Measurements from ENCODE around the gene DDA1. TPM values are rescaled to one million over a fixed set of nuclear protein-coding genes. Genes with fewer than 3 reads are reported as not detected.

Gene DDA1
- total RNA-seq, 1 donor from 2014 or later: 41.4 TPM

- H3K36me3 Mint-ChIP-seq (ENCODE audit: insufficient read depth): peaks cover 15% of the 10 kb centered on the region
- TF ChIP-seq, protein P1, sequence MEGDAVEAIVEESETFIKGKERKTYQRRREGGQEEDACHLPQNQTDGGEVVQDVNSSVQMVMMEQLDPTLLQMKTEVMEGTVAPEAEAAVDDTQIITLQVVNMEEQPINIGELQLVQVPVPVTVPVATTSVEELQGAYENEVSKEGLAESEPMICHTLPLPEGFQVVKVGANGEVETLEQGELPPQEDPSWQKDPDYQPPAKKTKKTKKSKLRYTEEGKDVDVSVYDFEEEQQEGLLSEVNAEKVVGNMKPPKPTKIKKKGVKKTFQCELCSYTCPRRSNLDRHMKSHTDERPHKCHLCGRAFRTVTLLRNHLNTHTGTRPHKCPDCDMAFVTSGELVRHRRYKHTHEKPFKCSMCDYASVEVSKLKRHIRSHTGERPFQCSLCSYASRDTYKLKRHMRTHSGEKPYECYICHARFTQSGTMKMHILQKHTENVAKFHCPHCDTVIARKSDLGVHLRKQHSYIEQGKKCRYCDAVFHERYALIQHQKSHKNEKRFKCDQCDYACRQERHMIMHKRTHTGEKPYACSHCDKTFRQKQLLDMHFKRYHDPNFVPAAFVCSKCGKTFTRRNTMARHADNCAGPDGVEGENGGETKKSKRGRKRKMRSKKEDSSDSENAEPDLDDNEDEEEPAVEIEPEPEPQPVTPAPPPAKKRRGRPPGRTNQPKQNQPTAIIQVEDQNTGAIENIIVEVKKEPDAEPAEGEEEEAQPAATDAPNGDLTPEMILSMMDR (IDR thresholded peaks at IDR 0.05; ENCODE audit: unreplicated experiment): no peak
- H3K4me1 Mint-ChIP-seq (ENCODE audit: low read depth): peaks cover under 1% of the 10 kb centered on the region
- no peaks in the 10 kb centered on the region for H3K9me3 Mint-ChIP-seq (ENCODE audit: low read depth)
- no peak for DNase-seq (ENCODE audit: low spot score, unreplicated experiment)
- no peak overlapping the region for H3K27ac Mint-ChIP-seq
- no peak overlapping the region for H3K4me3 Mint-ChIP-seq (ENCODE audit: low read depth)
- H3K27me3 Mint-ChIP-seq: no peaks in the 10 kb centered on the region
Observed at GRCh38 chr19:17296976-17297375, 12.4 kb upstream of the DDA1 start.

- Mint-ChIP-seq H3K4me3 (ENCODE audit: low read depth) (no peak overlapping the region), H3K36me3 (ENCODE audit: insufficient read depth) (peaks cover 10% of the 10 kb centered on the region), H3K27ac (no peak overlapping the region), H3K27me3 (no peaks in the 10 kb centered on the region), H3K9me3 (ENCODE audit: low read depth) (no peaks in the 10 kb centered on the region), H3K4me1 (ENCODE audit: low read depth) (peaks cover 8% of the 10 kb centered on the region)
- no peak for DNase-seq (ENCODE audit: low spot score, unreplicated experiment)
- TF ChIP-seq, protein P1 (IDR thresholded peaks at IDR 0.05; ENCODE audit: unreplicated experiment): no peak
Observed at GRCh38 chr19:17300992-17301619, 8.3 kb upstream of the DDA1 start.

- peak overlapping the region; percentile 69 for H3K4me3 Mint-ChIP-seq (ENCODE audit: low read depth)
- H3K27me3 Mint-ChIP-seq: no peaks in the 10 kb centered on the region
- TF ChIP-seq, protein P1 (IDR thresholded peaks at IDR 0.05; ENCODE audit: unreplicated experiment): no peak
- DNase-seq (ENCODE audit: low spot score, unreplicated experiment): no peak
- H3K36me3 Mint-ChIP-seq (ENCODE audit: insufficient read depth): peaks cover 7% of the 10 kb centered on the region
- H3K9me3 Mint-ChIP-seq (ENCODE audit: low read depth): no peaks in the 10 kb centered on the region
- no peak overlapping the region for H3K27ac Mint-ChIP-seq
- H3K4me1 Mint-ChIP-seq (ENCODE audit: low read depth): peaks cover 12% of the 10 kb centered on the region
Observed at GRCh38 chr19:17302391-17303166, 6.8 kb upstream of the DDA1 start.

DNA sequence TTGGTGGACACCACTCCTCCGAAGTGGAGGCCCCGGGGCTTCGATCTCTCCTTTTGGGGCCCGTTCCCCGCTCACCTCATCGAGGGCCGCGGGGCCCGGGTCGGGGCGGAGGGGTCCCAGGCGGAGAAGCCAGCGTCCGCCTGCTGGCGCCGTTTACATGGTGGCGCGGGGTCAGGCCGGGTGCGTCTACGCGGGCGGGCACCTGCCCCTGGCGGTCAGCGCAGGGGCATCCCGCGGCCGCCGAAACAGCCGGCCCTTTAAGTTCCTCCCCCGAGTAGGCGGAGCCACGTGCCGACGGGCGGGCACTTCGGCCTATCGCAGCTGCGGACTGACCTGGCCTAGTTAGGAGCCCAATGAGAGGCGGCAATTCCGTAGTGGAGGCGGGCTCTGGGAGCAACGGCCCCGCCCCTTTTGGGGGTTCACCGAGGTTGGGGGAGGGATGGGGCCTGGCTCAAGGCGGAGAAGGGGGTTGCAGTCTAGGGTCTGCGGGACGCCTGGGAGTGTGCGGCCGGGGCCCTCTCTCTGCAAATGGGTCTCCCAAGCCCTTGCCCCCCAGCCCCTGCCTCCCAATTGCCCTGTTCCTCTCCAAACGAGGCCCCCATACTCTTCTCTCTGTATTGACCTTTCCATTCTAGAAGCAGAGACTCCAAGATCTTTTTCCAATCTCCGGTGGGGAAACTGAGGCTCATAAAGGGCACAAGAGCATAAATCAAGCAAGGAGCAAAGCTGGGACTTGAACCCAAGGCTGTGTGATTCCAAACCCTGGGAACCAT lies 6.0 kb upstream of the DDA1 start, which contains the start of gene ABHD8:
Gene ABHD8, minus strand, starts transcription at position 259 of the 773 bp plus-strand sequence. CDS start 1,809 bp downstream, outside the sequence.
- H3K4me1 Mint-ChIP-seq (ENCODE audit: low read depth): peaks cover 15% of the 10 kb centered on the region
- H3K9me3 Mint-ChIP-seq (ENCODE audit: low read depth): no peaks in the 10 kb centered on the region
- TF ChIP-seq, protein P1 (IDR thresholded peaks at IDR 0.05; ENCODE audit: unreplicated experiment): peak; percentile 74
- H3K27me3 Mint-ChIP-seq: no peaks in the 10 kb centered on the region
- peaks cover 4% of the 10 kb centered on the region for H3K36me3 Mint-ChIP-seq (ENCODE audit: insufficient read depth)
- peak; percentile 96 for DNase-seq (ENCODE audit: low spot score, unreplicated experiment)
- no peak within 1 kb of the TSS for H3K27ac Mint-ChIP-seq
- H3K4me3 Mint-ChIP-seq (ENCODE audit: low read depth): peak within 1 kb of the TSS; percentile 69

DNA sequence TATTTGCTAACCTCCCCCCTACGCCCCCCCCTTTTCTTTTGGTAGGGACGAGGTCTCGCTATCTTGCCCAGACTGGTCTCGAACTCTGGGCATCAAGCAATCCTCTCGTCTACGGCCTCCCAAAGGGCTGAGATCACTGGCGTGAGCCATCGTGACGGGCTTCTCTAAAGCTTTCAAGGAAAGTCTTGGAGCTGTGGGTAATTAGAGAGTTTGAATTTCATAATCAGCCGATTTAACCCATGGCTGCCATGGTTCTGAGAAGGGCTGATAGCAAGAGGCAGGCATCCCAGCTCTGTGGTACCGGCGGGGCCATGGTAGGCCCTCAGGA lies 5.5 kb upstream of the DDA1 start:
- TF ChIP-seq, protein P1 (IDR thresholded peaks at IDR 0.05; ENCODE audit: unreplicated experiment): no peak
- H3K27me3 Mint-ChIP-seq: no peaks in the 10 kb centered on the region
- H3K4me1 Mint-ChIP-seq (ENCODE audit: low read depth): peaks cover 15% of the 10 kb centered on the region
- no peak overlapping the region for H3K27ac Mint-ChIP-seq
- peaks cover under 1% of the 10 kb centered on the region for H3K36me3 Mint-ChIP-seq (ENCODE audit: insufficient read depth)
- peak overlapping the region; percentile 69 for H3K4me3 Mint-ChIP-seq (ENCODE audit: low read depth)
- H3K9me3 Mint-ChIP-seq (ENCODE audit: low read depth): no peaks in the 10 kb centered on the region
- no peak for DNase-seq (ENCODE audit: low spot score, unreplicated experiment)
